GM12865 (cell line): ENCODE measurements around the gene ZNF534.
"Not testable (repeated sequence)": the region's sequence is repeated elsewhere in the genome, so short reads cannot be mapped to it uniquely, and the experiment has no call there.

Experiments used
- DNase-seq: peaks from one replicate; pipeline ENCODE4 v3.0.0; 2010; ENCODE audit warnings: low read depth
- H3K4me3 ChIP-seq: 2 replicates; pipeline ENCODE4 v1.5.1; 2011; ENCODE audit warnings: mild to moderate bottlenecking, low read depth, low read length, control low read depth
- TF ChIP-seq, protein P1 (sequence below): IDR thresholded peaks from 2 replicates; pipeline ENCODE4 v1.5.1; 2011; ENCODE audit warnings: low read length, control low read depth, low read depth, inconsistent platforms; ENCODE audit not compliant: insufficient read depth; ENCODE audit errors: missing control alignments

ZNF534 gene

DNA sequence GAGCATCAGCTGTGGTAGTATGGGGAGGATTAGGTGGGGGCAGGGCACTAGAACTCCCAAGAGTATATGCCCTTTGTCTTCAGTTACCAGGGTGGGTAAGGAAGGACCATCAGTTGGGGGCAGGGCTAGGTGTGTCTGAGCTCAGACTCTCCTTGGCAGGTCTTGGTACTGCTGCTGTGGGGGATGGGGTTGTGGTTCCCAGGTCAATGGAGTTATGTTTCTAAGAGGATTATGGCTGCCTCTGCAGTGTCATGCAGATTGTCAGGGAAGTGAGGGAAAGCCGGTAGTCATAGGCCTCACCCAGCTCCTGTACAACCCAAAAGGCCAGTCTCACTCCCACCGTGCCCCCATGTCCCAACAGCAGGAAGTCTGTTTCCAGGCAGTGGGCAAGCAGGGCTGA, 15.6 kb downstream of the ZNF534 start:
- no peak for DNase-seq
- H3K4me3 ChIP-seq: no peak overlapping the region
- TF ChIP-seq, protein P1, sequence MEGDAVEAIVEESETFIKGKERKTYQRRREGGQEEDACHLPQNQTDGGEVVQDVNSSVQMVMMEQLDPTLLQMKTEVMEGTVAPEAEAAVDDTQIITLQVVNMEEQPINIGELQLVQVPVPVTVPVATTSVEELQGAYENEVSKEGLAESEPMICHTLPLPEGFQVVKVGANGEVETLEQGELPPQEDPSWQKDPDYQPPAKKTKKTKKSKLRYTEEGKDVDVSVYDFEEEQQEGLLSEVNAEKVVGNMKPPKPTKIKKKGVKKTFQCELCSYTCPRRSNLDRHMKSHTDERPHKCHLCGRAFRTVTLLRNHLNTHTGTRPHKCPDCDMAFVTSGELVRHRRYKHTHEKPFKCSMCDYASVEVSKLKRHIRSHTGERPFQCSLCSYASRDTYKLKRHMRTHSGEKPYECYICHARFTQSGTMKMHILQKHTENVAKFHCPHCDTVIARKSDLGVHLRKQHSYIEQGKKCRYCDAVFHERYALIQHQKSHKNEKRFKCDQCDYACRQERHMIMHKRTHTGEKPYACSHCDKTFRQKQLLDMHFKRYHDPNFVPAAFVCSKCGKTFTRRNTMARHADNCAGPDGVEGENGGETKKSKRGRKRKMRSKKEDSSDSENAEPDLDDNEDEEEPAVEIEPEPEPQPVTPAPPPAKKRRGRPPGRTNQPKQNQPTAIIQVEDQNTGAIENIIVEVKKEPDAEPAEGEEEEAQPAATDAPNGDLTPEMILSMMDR: no peak

DNA sequence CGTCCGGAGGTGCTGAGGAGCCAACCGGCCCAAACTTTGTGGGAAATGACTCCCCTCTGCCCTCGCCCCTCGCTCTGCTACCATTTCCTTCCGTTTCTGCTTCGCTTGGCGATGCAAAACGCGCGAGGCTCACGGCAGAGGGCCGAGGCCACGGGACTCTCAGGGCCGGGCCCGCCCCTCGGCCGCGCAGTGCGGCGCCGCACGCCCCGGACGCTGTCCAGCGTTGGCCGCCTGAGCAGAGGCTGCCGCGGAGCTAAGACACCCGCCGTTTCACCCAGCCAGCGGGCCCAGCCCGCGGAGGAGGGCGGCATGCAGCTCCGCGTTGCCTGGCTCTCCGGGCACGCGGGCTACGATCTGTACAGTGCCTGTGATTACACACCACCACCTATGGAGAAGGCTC, 22.3 kb downstream of the ZNF534 start:
- H3K4me3 ChIP-seq: no peak overlapping the region
- DNase-seq: no peak
- TF ChIP-seq, protein P1: no peak

DNA sequence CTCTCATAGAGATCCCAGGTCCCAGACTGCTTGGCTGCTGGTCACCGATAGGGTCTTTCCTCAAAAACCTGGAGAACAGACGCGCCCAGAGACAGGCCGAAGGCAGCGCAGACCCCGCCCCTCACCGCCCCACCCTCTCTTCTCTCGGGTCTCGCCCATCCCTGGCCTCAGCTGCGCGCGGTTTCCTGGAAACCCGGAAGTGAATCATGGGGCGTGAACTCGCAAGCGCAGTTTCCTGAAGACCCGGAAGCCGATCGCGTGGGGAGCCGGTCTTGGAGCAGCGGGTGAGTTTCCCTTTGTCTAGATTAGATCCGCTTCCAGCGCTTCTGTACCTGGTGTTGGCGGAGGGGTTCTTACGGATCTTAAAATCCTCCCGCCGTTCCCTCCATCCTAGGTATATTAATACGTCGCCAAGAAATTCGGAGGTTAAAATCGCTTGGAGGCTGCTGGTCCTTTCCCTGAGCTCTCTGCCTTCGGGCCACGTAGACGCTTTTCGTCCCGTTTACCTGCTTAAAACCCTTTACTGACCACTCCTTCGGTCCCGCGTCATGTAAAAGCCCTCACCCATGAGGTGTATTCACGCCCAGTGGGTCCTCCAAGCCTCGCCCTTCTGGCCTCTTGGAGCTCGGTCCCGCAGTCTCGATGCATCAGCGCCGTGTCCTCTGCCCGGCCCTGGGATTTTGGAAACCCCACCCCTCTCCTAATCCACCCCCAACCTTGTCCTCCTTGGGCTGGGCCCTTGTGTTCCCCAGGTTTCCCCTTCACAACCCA, 24.6 kb downstream of the ZNF534 start, which contains the start of gene ZNF578:
Gene ZNF578, plus strand, starts transcription at position 230 of the 771 bp plus-strand sequence. CDS start 48,293 bp downstream, outside the sequence.
- TF ChIP-seq, protein P1: no peak
- no peak within 1 kb of the TSS for H3K4me3 ChIP-seq
- no peak for DNase-seq

DNA sequence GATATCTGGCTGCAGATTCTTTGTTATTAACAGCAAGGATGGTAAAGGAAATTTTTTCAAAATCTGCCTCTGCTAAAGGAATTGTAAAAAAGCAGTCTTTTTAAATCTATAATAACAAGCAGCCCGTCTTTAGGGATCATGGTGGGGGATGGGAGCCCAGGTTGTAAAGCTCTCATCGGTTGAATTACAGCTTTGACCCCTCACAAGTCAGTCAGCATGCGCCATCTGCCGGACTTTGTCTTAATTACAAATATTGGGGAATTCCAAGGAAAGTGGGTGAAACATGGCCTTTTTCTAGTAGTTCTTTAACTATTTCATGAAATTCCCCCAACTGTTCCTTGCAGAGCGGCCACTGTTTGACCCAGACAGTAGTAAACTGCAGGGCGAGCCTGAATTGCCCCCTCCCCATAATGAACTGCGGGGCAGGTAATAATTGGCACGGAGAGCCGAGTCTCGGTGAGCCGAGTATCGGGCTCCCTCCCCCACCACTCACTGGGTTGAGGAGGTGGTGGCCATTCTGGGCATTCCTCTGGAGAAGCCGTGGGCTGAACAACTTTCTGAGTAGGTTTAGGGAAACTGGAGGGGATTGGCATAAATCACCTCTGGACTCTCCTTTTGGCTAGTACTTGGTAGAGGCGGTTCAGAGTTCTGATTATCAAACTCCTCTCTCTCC, 36.0 kb downstream of the ZNF534 start:
- no peak overlapping the region for H3K4me3 ChIP-seq
- TF ChIP-seq, protein P1: no peak
- no peak for DNase-seq

DNA sequence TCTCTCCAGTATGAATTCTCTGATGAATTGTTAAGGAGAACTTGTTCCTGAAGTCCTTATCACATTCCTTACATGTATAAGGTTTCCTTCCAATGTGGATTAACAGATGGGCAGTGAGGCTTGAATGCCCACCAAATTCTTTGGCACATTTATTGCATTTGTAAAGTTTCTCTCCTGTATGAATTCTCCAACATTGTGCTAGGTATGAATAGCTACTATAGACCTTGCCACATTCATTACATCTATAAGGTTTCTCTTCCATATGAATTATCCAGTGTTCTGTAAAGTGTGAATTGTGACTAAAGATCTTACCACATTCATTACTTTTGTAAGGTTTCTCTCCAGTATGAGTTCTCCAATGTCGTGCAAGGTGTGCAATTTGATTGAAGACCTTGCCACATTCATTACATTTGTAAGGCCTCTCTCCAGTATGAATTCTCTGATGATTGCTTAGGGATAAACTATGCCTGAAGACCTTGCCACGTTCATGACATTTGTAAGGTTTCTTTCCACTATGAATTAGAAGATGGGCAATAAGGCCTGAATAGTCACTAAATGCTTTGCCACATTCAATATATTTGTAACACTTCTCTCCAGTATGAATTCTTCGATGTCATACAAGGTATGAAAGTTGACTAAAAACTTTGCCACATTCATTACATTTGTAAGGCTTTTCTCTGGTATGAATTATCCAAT, 44.9 kb downstream of the ZNF534 start:
- TF ChIP-seq, protein P1: no peak
- DNase-seq: no peak
- H3K4me3 ChIP-seq: no peak overlapping the region

DNA sequence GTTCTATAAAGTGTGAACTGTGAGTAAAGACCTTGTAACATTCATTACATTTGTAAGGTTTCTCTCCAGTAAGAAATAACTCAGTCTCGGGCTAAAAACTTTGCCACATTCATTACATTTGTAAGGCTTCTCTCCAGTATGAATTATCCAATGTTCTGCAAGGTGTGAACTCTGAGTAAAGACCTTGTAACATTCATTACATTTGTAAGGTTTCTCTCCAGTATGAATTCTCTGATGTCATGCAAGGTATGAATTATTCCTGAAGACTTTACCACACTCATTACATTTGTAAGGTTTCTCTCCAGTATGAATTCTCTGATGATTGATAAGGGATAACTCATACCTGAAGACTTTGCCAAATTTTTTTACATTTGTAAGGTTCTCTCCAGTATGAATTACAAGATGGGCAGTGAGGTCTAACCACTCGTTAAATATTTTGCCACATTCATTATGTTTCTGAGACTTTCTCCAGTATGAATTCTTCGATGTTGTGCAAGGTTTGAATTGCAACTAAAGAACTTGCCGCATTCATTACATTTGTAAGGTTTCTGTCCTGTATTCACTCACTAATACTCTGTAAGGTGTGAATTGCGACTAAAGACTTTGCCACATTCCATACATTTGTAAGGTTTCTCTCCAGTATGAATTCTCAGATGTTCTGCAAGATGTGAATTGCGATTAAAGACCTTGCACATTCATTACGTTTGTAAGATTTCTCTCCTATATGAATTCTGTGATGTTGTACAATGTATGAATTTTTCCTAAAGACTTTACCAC, 45.6 kb downstream of the ZNF534 start:
- no peak overlapping the region for H3K4me3 ChIP-seq

DNA sequence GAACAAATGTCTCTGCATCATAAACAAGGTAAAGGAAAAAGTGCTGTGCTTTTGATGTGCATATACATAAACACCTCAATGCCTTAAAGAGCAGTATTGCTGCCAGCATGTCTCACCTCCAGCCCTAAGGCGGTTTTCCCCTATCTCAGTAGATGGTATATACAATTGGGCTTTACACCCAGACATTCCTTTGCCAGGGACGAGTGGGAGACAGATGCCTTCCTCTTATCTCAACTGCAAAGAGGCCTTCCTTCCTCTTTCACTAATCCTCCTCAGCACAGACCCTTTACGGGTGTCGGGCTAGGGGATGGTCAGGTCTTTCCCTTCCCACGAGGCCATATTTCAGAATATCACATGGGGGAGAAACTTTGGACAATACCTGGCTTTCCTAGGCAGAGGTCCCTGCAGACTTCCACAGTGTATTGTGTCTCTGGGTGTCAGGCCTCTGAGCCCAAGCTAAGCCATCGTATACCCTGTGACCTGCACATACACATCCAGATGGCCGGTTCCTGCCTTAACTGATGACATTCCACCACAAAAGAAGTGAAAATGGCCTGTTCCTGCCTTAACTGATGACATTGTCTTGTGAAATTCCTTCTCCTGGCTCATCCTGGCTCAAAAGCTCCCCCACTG, 55.3 kb downstream of the ZNF534 start:
- not testable (repeated sequence) for H3K4me3 ChIP-seq, DNase-seq

More for the DNA sequence above, 45.6 kb downstream of the ZNF534 start:
- no peak for DNase-seq
- TF ChIP-seq, protein P1: no peak

DNA sequence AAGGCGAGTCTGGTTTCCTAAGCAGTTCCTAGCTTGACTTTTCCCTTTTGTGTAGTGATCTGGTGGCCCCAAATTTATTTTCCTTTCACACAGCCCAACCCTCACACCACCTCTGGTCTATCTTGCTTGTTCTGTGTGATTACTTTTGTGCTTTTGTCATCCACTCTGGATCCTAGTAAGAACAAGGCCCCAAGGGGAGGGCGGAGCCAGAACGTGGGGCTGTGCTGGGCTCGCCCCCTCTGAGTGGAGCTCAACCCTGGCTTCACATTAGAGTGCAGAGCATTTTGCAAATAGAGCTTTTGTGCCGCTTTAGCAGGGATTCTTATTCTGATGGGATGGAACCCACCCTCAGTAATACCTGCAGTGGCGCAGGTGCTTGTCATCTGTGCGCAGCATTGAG, 56.1 kb downstream of the ZNF534 start:
- DNase-seq, H3K4me3 ChIP-seq: not testable (repeated sequence)

DNA sequence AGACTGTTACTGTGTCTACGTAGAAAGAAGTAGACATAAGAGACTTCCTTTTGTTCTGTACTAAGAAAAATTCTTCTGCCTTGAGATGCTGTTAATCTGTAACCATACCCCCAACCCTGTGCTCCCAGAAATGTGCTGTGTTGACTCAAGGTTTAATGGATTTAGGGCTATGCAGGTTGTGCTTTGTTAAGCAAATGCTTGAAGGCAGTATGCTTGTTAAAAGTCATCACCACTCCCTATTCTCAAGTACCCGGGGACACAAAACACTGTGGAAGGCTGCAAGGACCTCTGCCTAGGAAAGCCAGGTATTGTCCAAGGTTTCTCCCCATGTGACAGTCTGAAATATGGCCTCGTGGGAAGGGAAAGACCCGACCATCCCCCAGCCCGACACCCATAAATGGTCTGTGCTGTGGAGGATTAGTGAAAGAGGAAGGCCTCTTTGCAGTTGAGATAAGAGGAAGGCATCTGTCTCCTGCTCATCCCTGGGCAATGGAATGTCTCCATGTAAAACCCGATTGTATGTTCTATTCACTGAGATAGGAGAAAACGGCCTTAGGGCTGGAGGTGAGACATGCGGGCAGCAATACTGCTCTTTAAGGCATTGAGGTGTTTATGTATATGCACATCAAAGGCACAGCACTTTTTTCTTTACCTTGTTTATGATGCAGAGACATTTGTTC, 56.8 kb downstream of the ZNF534 start:
- H3K4me3 ChIP-seq, DNase-seq: not testable (repeated sequence)
